HG03159 (cell line): Measurements from ENCODE around the gene SERPINB10.
A peak's percentile ranks its signal among the peaks of the same experiment; 100 is the strongest.
"Not testable (repeated sequence)": the region's sequence is repeated elsewhere in the genome, so short reads cannot be mapped to it uniquely, and the experiment has no call there.

Experiments used
- ATAC-seq: cut with Tn5 transposase; IDR thresholded peaks from one replicate; pipeline ENCODE4 v1.9.1; 2021; ENCODE audit warnings: mild to moderate bottlenecking, moderate library complexity; ENCODE audit not compliant: unreplicated experiment

The SERPINB10 gene

GRCh38 chr18:63890950-63891304, 16.8 kb upstream of the SERPINB10 start:
- peak; percentile 46 for ATAC-seq

- no peak for ATAC-seq
Observed at GRCh38 chr18:63892566-63892965, 15.2 kb upstream of the SERPINB10 start.

- ATAC-seq: no peak
Observed at GRCh38 chr18:63894106-63894772, 13.5 kb upstream of the SERPINB10 start.

DNA sequence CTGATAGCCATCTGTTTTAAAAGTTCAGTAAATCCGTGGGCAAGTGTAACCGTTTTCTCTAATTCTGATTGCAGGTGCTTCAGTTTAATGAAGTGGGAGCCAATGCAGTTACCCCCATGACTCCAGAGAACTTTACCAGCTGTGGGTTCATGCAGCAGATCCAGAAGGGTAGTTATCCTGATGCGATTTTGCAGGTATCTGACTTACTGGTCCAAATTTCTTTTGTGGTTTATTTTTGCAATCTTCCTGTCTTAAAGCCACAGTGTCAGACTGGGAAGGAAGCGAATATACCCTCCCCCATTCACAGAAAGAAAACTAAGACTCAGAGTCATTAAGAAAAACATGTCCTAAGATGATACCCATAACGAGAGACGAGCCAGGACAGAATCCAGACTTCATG, 12.6 kb upstream of the SERPINB10 start:
- no peak for ATAC-seq

DNA sequence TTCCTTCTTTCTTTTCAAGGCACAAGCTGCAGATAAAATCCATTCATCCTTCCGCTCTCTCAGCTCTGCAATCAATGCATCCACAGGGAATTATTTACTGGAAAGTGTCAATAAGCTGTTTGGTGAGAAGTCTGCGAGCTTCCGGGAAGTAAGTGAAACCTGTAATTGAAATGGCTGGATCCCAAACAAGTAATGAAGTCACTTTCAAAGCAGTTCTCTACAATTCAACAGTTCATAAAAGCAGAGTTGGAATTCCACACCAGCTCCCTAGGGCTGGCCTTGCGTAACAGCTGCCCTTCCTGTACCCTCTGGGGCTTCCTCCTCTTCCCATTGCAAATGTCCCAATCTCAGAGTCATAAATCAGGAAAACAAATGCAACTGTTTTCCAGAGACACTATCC, 10.7 kb upstream of the SERPINB10 start:
- no peak for ATAC-seq

DNA sequence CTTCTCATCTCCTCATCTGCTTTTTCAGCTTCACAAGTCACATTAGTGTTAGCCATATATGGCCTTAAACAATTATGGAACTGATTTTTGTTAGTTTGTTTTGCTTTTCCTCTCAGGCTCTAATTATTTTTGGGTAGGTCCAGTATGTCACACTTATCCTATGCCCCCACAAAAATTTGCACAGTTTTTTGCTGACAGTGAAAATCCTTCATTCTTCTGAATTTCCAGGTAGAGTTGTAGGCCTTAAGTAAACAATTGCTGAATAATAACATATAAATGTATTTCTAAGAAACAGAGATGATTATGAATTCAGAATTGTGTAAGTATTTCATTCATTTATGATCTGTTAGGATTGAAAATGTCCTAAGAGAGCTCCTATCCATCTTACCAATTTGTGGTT, 8.6 kb upstream of the SERPINB10 start:
- ATAC-seq: no peak

GRCh38 chr18:63903851-63904570, 3.7 kb upstream of the SERPINB10 start:
- ATAC-seq: no peak

- no peak for ATAC-seq
Observed at GRCh38 chr18:63904694-63905093, 3.1 kb upstream of the SERPINB10 start.

GRCh38 chr18:63905361-63905760, 2.4 kb upstream of the SERPINB10 start:
- no peak for ATAC-seq

GRCh38 chr18:63906056-63906455, 1.7 kb upstream of the SERPINB10 start:
- ATAC-seq: no peak

DNA sequence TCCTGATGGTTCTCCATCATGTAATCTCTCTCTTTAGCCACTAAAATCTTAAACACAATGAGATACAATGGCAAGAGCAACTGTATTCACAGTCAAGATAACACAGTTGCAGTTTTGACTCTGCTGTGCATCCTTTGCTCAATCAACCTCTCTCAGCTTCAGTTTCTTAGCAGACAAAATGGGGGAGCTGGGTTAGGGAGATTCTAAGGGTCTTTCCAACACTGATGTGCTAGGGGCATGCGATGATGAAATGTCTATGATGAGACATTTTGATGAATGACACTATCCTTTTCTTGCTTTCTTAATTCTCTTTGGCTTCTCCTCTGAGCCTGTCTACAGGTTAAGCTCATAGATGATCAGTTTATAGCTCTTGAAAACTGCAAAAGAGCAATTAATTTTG, 1.1 kb downstream of the SERPINB10 start:
- ATAC-seq: peak; percentile 32

DNA sequence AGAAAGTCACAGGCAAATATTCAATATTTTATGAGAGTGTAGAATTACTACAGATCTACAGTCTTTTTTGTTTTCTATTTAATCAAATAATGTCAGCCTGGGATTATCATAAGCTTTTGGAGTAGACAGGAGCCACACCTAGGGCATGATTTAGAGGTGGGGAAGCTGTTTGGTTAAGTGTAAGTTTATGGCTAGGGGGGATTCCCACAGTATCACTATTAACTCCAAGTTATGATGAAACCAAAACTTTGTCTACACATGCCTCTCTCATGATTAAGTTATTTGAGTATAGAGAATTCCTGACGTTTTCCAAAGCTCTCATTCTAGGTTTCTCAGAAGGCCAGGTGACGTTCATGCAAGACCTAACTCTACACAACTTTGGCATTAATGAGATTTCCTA, 2.1 kb downstream of the SERPINB10 start:
- peak; percentile 69 for ATAC-seq

DNA sequence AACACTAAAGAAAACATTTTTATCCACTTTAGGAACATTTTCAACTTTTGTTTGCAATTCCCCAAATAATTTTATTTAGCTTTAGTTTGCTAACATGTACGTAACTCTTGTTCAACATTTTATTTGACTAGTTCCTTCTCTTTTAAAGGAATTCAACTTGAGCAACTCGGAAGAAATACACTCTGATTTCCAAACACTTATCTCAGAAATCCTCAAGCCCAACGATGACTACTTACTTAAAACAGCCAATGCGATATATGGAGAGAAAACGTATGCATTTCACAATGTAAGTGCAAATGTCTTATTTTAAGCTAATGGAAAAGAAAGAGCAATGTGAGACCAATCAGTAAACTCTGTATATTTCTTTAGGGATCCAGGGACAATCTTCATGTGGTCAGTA, 10.1 kb downstream of the SERPINB10 start:
- no peak for ATAC-seq

GRCh38 chr18:63922049-63922448, 14.3 kb downstream of the SERPINB10 start:
- ATAC-seq: no peak

- no peak for ATAC-seq
Observed at GRCh38 chr18:63924551-63924950, 16.8 kb downstream of the SERPINB10 start.

DNA sequence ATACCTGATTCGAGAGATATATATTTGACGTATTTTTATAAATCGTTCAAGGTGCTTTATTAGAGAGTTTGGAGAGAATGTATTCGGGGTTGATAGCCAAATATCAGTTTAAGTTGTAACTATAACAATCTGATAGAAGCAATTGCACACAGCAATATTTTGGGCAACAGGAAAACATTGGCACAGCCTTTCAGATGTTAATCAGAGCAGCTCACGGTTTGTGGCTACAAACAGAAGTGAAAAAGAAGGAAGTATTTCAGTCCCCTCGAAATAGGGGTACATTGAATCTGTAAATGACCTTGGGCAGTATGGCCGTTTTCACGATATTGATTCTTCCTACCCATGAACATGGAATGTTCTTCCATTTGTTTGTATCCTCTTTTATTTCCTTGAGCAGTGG, 20.6 kb downstream of the SERPINB10 start:
- ATAC-seq: no peak

DNA sequence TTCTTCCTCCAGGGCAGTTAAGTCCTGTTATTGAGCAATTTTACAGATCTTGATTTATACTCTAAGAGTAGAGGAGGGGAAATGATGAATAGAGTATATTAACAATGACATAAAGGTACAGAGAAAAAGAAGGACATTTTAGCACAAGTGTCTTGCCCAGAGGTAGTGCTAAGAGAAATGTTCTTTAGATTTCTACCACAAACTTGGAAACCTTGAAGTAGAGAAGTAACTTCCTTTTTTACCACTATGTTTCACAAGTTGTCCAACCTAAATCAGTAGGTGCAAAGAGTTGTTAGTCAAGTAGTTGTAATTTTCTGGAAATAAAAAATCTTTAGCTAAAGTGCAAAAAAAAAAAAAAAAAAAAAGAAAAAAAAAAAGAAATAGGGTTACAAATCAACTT, 21.6 kb downstream of the SERPINB10 start:
- not testable (repeated sequence) for ATAC-seq

DNA sequence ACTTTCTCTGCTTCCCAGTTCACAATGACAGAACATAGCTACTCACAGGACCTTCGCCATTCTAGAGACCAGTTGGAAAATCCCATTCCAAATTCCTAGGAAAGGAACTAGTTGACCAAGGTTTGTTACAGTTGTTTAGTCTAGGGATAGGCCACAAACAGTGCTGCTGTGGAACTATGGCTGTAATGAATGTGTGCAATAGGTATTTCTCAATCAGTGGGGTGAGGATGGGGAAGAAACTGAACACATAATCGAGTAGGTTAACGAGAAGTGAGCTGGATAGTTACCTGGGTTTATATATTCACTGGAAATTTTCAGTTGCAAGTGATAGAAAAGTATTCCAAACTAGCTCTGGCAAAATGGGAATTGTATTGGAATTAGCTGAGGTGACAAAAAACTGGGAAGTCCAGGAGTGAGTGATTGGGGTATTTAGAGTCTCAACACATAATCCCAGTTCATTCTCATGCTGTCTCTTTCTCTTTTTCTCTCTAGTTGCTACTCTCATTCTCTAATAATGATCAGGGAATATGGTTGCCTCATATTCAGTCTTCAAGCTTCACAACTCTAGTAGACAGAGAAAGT, 23.1 kb downstream of the SERPINB10 start:
- no peak for ATAC-seq

GRCh38 chr18:63936156-63936931, 28.6 kb downstream of the SERPINB10 start:
- ATAC-seq: peak; percentile 99

- peak; percentile 31 for ATAC-seq
Observed at GRCh38 chr18:63936932-63937393, 29.2 kb downstream of the SERPINB10 start.

GRCh38 chr18:63940008-63940407, 32.2 kb downstream of the SERPINB10 start:
- no peak for ATAC-seq
